Kidney (tissue), 14 donors: Measurements from ENCODE around the gene ZNF501. TPM values are rescaled to one million over a fixed set of nuclear protein-coding genes. Genes with fewer than 3 reads are reported as not detected.

Experiments
- DNase-seq, 5 donors: peaks; one replicate each; pipeline ENCODE4 v3.0.0-alpha.2; 2013 to 2020
- FAIRE-seq: peaks from 2 replicates; lab custom pipeline; 2012; peaks lifted over from hg19 to GRCh38; lab: Jason Lieb, UNC
- H3K27ac ChIP-seq, 2 donors: one replicate each; pipeline ENCODE4 v1.7.0; 2013; ENCODE audit warnings: low read depth in 2 of 2, low read length in 2 of 2, inconsistent platforms in 1 of 2
- H3K27me3 ChIP-seq: one replicate; pipeline ENCODE4 v1.7.1; 2013; ENCODE audit warnings: low read length, inconsistent platforms; ENCODE audit not compliant: control insufficient read depth, insufficient read depth
- H3K36me3 ChIP-seq, 3 donors: one replicate each; pipeline versions ENCODE4 v1.7.0 to v1.7.1; 2013; ENCODE audit warnings: low read length in 3 of 3, control low read depth in 1 of 3, inconsistent platforms in 1 of 3; ENCODE audit not compliant: insufficient read depth in 3 of 3, control insufficient read depth in 2 of 3
- H3K4me1 ChIP-seq, 3 donors: one replicate each; pipeline versions ENCODE4 v1.7.0 to v1.7.1; 2013; ENCODE audit warnings: low read length in 3 of 3, inconsistent platforms in 1 of 3, low read depth in 1 of 3; ENCODE audit not compliant: control insufficient read depth in 2 of 3, insufficient read depth in 2 of 3
- H3K4me3 ChIP-seq, 3 donors: one replicate each; pipeline versions ENCODE4 v1.7.0 to v1.8.1; 2013; ENCODE audit warnings: low read length in 3 of 3, control low read depth in 1 of 3, inconsistent platforms in 1 of 3
- H3K9ac ChIP-seq, 3 donors: one replicate each; pipeline versions ENCODE4 v1.7.0 to v1.7.1; 2013; ENCODE audit warnings: low read length in 3 of 3, control low read depth in 1 of 3, inconsistent platforms in 1 of 3
- H3K9me3 ChIP-seq, 3 donors: one replicate each; pipeline versions ENCODE4 v1.7.0 to v1.7.1; 2013; ENCODE audit warnings: low read length in 3 of 3, control low read depth in 1 of 3, inconsistent platforms in 1 of 3; ENCODE audit not compliant: control insufficient read depth in 2 of 3, insufficient read depth in 1 of 3
- CTCF ChIP-seq: IDR thresholded peaks from 3 replicates; pipeline ENCODE4 v1.5.1; 2012; ENCODE audit warnings: mild to moderate bottlenecking, moderate library complexity, borderline replicate concordance; ENCODE audit not compliant: insufficient read depth; ENCODE audit errors: extremely low read depth
- intact Hi-C: fragments of 100-400 bp; cut with DNase I; formaldehyde crosslinking; loops from one replicate; pipeline ENCODE4 v1.11.1; 2022
- polyA plus RNA-seq: library from polyadenylated mRNA; stranded (reverse); fragments of 350-450 nt; fragmentation: Illumina TruSeq; extraction: RNeasy Lipid Tissue Mini Kit (QIAGEN cat#74804); gene quantifications from one replicate; pipeline ENCODE4 v1.2.3, GENCODE V29; 2014; ENCODE audit warnings: low read depth, low replicate concordance; ENCODE audit not compliant: insufficient read depth
- total RNA-seq: library from RNA; stranded (reverse); fragmentation: NEBNext Ultra II Directional; extraction: Animal tissue kit (Norgen Biotek cat#: 25700); gene quantifications from one replicate; pipeline ENCODE4 v1.2.1, GENCODE V29; 2021
- donor health status: control.
- donor health status: control.
- donor health status: control.
- donor health status: control.
- donor health status: control.
- donor health status: DM: yes; HTN: yes; CAD: no.
- donor health status: Normal renal cell carcinoma (clear cell type).

Gene ZNF501
- total and polyA plus RNA-seq, 2 donors from 2014 or later = 1.5 to 4.2 TPM

GRCh38 chr3:44772099-44772442 lies 42.6 kb downstream of the ZNF501 start:
- no peaks in the 10 kb centered on the region for H3K27me3 ChIP-seq
- intact Hi-C loops = no loop called here
- no peaks in the 10 kb centered on the region for H3K4me1 ChIP-seq
- no peak for TF ChIP-seq CTCF
- no peak overlapping the region for H3K9ac ChIP-seq
- no peak overlapping the region for H3K27ac ChIP-seq
- FAIRE-seq (no peak), DNase-seq (no peak)
- H3K4me3 ChIP-seq = no peak overlapping the region
- H3K9me3 ChIP-seq = peaks cover 0 to 10% (median 0%) of the 10 kb centered on the region in 3 donors
- H3K36me3 ChIP-seq = no peaks in the 10 kb centered on the region

DNA sequence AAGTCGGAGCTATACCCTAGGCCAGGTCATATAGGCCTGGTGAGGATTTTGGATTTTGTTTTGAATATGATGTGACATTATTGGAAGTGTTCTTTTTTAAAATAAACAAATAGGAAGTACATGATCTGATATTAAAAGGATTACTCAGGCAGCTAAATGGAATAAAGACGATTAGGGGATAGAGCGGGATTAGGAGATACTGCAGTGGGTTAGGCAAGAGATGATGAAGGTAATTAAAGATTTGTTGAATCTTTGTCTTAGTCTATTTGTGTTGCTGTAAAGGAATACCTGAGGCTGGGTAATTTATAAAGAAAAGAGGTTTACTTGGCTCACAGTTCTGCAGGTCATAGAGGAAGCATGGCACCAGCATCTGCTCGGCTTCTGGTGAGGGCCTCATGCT lies 53.5 kb downstream of the ZNF501 start:
- H3K27ac ChIP-seq = no peak overlapping the region
- no peak overlapping the region for H3K9ac ChIP-seq
- FAIRE-seq = no peak
- TF ChIP-seq CTCF = no peak
- H3K4me1 ChIP-seq = no peaks in the 10 kb centered on the region
- DNase-seq = no peak
- no peaks in the 10 kb centered on the region for H3K9me3 ChIP-seq
- intact Hi-C loops = no loop called here
- H3K36me3 ChIP-seq = no peaks in the 10 kb centered on the region
- no peak overlapping the region for H3K4me3 ChIP-seq
- no peaks in the 10 kb centered on the region for H3K27me3 ChIP-seq

Other genes starting within 250 kb of the ZNF501 start
- gene ZKSCAN7, start 174.4 kb upstream of the ZNF501 start, total RNA-seq = 7.9 TPM
- 2.2 TPM for gene ZKSCAN7, start 174.4 kb upstream of the ZNF501 start, polyA plus RNA-seq
- 5.3 TPM for gene ZNF660, start 144.7 kb upstream of the ZNF501 start, total RNA-seq
- gene ZNF660, start 144.7 kb upstream of the ZNF501 start, polyA plus RNA-seq = 0.69 TPM
- 19.3 TPM for gene ZNF197, start 104.6 kb upstream of the ZNF501 start, total RNA-seq
- 6.1 TPM for gene ZNF197, start 104.6 kb upstream of the ZNF501 start, polyA plus RNA-seq
- gene ZNF35, start 80.9 kb upstream of the ZNF501 start, total RNA-seq = 11.6 TPM
- 2.6 TPM for gene ZNF35, start 80.9 kb upstream of the ZNF501 start, polyA plus RNA-seq
- gene ZNF502, start 17.0 kb upstream of the ZNF501 start, total RNA-seq = 6.0 TPM
- 2.3 TPM for gene ZNF502, start 17.0 kb upstream of the ZNF501 start, polyA plus RNA-seq
- 27.6 TPM for gene KIAA1143, start 32.0 kb downstream of the ZNF501 start, total RNA-seq
- 8.3 TPM for gene KIAA1143, start 32.0 kb downstream of the ZNF501 start, polyA plus RNA-seq
- gene KIF15, start 32.2 kb downstream of the ZNF501 start, total RNA-seq = 0.72 TPM
- gene KIF15, start 32.2 kb downstream of the ZNF501 start, polyA plus RNA-seq = 0.32 TPM
- gene TMEM42, start 132.3 kb downstream of the ZNF501 start, total RNA-seq = 17.7 TPM
- 33.6 TPM for gene TMEM42, start 132.3 kb downstream of the ZNF501 start, polyA plus RNA-seq
- gene TGM4, start 145.0 kb downstream of the ZNF501 start, total RNA-seq = not detected
- gene TGM4, start 145.0 kb downstream of the ZNF501 start, polyA plus RNA-seq = not detected
- gene ZDHHC3, start 246.5 kb downstream of the ZNF501 start, total RNA-seq = 71.5 TPM
- gene ZDHHC3, start 246.5 kb downstream of the ZNF501 start, polyA plus RNA-seq = 60.2 TPM
- 43.8 TPM for gene EXOSC7, start 246.6 kb downstream of the ZNF501 start, total RNA-seq
- 71.8 TPM for gene EXOSC7, start 246.6 kb downstream of the ZNF501 start, polyA plus RNA-seq